ENCODE measurements around the gene DMWD. TPM values are rescaled to one million over a fixed set of nuclear protein-coding genes. Genes with fewer than 3 reads are reported as not detected.
A peak's percentile ranks its signal among the peaks of the same experiment; 100 is the strongest.

DMWD gene
- total and polyA plus RNA-seq, 2 of the 13 experiments (the other 11 are each of a cell fraction or from before 2014, with no cell fraction given): 10.3 to 14.9 TPM

DNA sequence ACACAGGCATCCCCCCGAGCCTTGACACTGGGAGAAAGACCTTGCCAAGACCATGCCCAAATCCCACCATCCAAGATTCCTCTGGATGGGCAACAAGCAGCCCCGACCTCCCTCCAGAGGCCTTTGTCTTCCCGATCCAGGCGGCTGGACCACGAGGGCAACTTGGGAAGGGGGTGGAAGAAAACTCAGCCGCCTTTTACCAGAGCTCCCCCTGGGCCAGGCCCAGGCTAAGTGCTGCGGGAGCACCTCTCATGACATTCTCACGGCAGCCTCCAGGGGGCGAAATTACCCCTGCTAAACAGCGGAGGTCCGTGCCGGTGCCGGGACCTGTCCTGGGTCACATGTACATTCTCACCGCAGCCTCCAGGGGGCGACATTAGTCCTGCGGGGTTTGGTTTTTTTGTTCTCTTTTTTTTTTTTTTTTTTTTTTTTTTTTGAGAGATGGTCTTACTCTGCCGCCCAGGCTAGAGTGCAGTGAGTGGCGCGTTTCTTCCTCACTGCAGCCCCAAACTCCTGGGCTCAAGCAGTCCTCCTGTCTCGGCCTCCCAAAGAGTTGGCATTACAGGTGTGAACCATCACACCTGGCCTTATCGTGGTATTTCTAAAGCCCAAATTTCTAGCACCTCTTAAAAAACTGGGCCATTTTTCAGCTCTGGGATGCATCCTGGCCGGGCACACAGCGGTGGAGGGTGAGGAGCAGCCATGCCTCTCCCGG lies 24.5 kb upstream of the DMWD start (continued):
- no peak for TF ChIP-seq ZNF337 (CRISPR knock-in tag; IDR thresholded peaks at IDR 0.05; ENCODE audit: borderline replicate concordance, low read depth)
- TF ChIP-seq MED8 (CRISPR knock-in tag; IDR thresholded peaks at IDR 0.05; ENCODE audit: insufficient replicate concordance): no peak
- no peak for TF ChIP-seq ZNF644 (CRISPR knock-in tag; IDR thresholded peaks at IDR 0.05; ENCODE audit: low read depth)
- TF ChIP-seq MED13 (CRISPR knock-in tag; IDR thresholded peaks at IDR 0.05): no peak
- no peak for TF ChIP-seq NBN (conservative IDR thresholded peaks at IDR 0.05)
- no peak for TF ChIP-seq ZKSCAN8 (CRISPR knock-in tag; IDR thresholded peaks at IDR 0.05; ENCODE audit: borderline replicate concordance)
- TF ChIP-seq FOXP1 (IDR thresholded peaks at IDR 0.05): no peak
- TF ChIP-seq FOXP1 (CRISPR knock-in tag; IDR thresholded peaks at IDR 0.05): no peak
- TF ChIP-seq RORA (CRISPR knock-in tag; IDR thresholded peaks at IDR 0.05): no peak
- peak; percentile 54 for TF ChIP-seq GATAD2A (CRISPR knock-in tag; IDR thresholded peaks at IDR 0.05)
- TF ChIP-seq RXRA (CRISPR knock-in tag; IDR thresholded peaks at IDR 0.05): no peak
- TF ChIP-seq ZNF780A (CRISPR knock-in tag; IDR thresholded peaks at IDR 0.05): no peak
- no peak for TF ChIP-seq ZFAT (CRISPR knock-in tag; conservative IDR thresholded peaks at IDR 0.05)
- no peak for TF ChIP-seq ZNF546 (CRISPR knock-in tag; conservative IDR thresholded peaks at IDR 0.05)
- TF ChIP-seq HMGA1 (CRISPR knock-in tag; conservative IDR thresholded peaks at IDR 0.05): no peak
- TF ChIP-seq SP140L (CRISPR knock-in tag; IDR thresholded peaks at IDR 0.05; ENCODE audit: borderline replicate concordance): no peak
- TF ChIP-seq, protein P1, sequence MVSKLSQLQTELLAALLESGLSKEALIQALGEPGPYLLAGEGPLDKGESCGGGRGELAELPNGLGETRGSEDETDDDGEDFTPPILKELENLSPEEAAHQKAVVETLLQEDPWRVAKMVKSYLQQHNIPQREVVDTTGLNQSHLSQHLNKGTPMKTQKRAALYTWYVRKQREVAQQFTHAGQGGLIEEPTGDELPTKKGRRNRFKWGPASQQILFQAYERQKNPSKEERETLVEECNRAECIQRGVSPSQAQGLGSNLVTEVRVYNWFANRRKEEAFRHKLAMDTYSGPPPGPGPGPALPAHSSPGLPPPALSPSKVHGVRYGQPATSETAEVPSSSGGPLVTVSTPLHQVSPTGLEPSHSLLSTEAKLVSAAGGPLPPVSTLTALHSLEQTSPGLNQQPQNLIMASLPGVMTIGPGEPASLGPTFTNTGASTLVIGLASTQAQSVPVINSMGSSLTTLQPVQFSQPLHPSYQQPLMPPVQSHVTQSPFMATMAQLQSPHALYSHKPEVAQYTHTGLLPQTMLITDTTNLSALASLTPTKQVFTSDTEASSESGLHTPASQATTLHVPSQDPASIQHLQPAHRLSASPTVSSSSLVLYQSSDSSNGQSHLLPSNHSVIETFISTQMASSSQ (IDR thresholded peaks at IDR 0.05; ENCODE audit: low read depth): no peak
- TF ChIP-seq, protein P1 (CRISPR knock-in tag; IDR thresholded peaks at IDR 0.05; ENCODE audit: borderline replicate concordance): no peak; the same call in 1 of the 2 replicates
- no peak for TF ChIP-seq PHF5A (CRISPR knock-in tag; IDR thresholded peaks at IDR 0.05; ENCODE audit: low read depth, unreplicated experiment)
- TF ChIP-seq ARNT (IDR thresholded peaks at IDR 0.05): no peak
- TF ChIP-seq BORCS8-MEF2B (CRISPR knock-in tag; IDR thresholded peaks at IDR 0.05): peak; percentile 24; the same call in 1 of the 2 replicates
- peak; percentile 79 for TF ChIP-seq KDM2A (CRISPR knock-in tag; IDR thresholded peaks at IDR 0.05; ENCODE audit: borderline replicate concordance, low read depth)
- TF ChIP-seq, protein P2, sequence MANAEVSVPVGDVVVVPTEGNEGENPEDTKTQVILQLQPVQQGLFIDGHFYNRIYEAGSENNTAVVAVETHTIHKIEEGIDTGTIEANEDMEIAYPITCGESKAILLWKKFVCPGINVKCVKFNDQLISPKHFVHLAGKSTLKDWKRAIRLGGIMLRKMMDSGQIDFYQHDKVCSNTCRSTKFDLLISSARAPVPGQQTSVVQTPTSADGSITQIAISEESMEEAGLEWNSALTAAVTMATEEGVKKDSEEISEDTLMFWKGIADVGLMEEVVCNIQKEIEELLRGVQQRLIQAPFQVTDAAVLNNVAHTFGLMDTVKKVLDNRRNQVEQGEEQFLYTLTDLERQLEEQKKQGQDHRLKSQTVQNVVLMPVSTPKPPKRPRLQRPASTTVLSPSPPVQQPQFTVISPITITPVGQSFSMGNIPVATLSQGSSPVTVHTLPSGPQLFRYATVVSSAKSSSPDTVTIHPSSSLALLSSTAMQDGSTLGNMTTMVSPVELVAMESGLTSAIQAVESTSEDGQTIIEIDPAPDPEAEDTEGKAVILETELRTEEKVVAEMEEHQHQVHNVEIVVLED (CRISPR knock-in tag; IDR thresholded peaks at IDR 0.05; ENCODE audit: borderline replicate concordance): no peak
- TF ChIP-seq SSRP1 (CRISPR knock-in tag; IDR thresholded peaks at IDR 0.05): no peak
- no peak for TF ChIP-seq NFATC3 (CRISPR knock-in tag; IDR thresholded peaks at IDR 0.05)
- no peak for TF ChIP-seq FOSL1 (CRISPR knock-in tag; IDR thresholded peaks at IDR 0.05; ENCODE audit: borderline replicate concordance)
